Nephron progenitor cell (in vitro differentiated cells): ENCODE data around the gene CSNK1G2.

Experiments used
- DNase-seq: peaks from one replicate; pipeline ENCODE4 v3.0.0; 2021
- H3K27ac Mint-ChIP-seq: 2 replicates; pipeline ENCODE4 v1.8.0; 2021; ENCODE audit warnings: mild to moderate bottlenecking, moderate library complexity, mixed read lengths
- H3K27me3 Mint-ChIP-seq: 2 replicates; pipeline ENCODE4 v1.8.0; 2021; ENCODE audit warnings: mild to moderate bottlenecking, low read depth, mixed read lengths; ENCODE audit not compliant: poor library complexity
- H3K36me3 Mint-ChIP-seq: 2 replicates; pipeline ENCODE4 v1.8.0; 2021; ENCODE audit warnings: low read depth, mixed read lengths
- H3K4me1 Mint-ChIP-seq: 2 replicates; pipeline ENCODE4 v1.8.0; 2021; ENCODE audit warnings: mixed read lengths
- H3K4me3 Mint-ChIP-seq: 2 replicates; pipeline ENCODE4 v1.8.0; 2021; ENCODE audit warnings: mild to moderate bottlenecking, moderate library complexity, mixed read lengths
- H3K9me3 Mint-ChIP-seq: 2 replicates; pipeline ENCODE4 v1.8.0; 2021; ENCODE audit warnings: mild to moderate bottlenecking, moderate library complexity, mixed read lengths
- TF ChIP-seq, protein P1 (sequence below): fragments of 200-600 bp; sonication (generic); IDR thresholded peaks from 2 replicates; pipeline ENCODE4 v1.5.0; 2021; ENCODE audit warnings: antibody characterized with exemption

The CSNK1G2 gene

DNA sequence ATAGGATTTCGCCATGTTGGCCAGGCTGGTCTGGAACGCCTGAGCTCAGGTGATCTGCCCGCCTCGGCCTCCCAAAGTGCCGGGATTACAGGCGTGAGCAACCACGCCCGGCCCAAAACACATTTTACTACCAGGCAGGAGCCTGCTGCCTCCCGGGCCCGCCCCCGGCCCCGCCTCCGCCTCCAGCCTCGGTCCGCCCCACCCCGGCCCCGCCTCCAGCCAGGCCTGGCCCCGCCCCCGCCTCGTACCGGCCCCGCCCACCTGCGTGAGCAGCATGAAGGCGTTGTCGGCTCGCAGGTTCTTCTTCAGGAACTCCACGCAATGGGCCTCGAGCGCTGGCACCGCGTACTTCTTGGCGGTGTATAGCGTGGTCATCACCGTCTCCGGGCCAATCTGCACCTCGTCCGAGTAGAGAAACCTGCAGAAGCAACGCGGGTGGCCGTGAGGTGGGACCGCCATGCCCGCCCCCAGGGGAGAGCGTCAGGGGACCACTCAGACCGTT, 51.8 kb downstream of the CSNK1G2 start:
- Mint-ChIP-seq H3K36me3 (peaks cover 59% of the 10 kb centered on the region), H3K27me3 (no peaks in the 10 kb centered on the region)

DNA sequence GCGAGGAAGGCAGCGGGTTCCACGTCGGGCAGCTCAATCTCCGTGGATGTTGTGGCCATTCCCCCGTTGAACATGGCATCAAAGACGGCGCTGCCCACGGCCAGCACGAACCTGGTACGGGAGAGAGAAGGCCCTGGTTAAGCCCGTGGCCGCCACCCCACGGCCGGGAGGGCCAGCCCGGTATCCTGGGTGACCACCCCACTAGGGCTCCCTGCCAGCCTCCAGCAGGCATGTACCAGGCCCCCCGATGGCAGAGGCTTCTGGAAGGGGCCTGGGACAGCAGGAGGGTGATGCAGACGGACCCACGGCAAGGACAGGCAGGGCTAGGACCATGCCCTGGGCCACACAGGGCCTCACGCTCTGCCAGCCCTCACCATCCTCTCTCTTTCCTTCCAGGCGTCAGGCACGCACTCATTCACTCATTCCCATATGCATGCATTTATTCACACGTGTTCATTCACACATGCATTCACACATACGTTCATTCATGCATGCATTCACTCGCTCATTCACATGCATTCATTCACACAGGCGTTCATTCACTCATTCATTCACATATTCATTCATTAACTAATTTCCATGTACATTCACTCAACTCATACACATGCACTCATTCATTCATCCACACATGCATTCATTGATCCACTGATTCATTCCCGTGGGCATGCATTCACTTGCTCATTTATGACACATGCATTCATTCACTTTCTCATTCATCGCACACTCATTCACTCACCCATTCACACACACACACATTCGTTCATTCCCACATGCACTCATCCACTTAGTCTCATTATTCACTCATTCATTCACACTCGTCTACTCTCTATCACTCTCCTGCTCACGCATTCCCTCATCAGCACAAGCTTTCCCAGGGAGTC, 56.6 kb downstream of the CSNK1G2 start:
- Mint-ChIP-seq H3K4me1 (no peaks in the 10 kb centered on the region), H3K9me3 (peaks cover 25% of the 10 kb centered on the region), H3K36me3 (peaks cover 78% of the 10 kb centered on the region), H3K4me3 (no peak overlapping the region), H3K27ac (no peak overlapping the region), H3K27me3 (no peaks in the 10 kb centered on the region)
- DNase-seq: no peak
- TF ChIP-seq, protein P1, sequence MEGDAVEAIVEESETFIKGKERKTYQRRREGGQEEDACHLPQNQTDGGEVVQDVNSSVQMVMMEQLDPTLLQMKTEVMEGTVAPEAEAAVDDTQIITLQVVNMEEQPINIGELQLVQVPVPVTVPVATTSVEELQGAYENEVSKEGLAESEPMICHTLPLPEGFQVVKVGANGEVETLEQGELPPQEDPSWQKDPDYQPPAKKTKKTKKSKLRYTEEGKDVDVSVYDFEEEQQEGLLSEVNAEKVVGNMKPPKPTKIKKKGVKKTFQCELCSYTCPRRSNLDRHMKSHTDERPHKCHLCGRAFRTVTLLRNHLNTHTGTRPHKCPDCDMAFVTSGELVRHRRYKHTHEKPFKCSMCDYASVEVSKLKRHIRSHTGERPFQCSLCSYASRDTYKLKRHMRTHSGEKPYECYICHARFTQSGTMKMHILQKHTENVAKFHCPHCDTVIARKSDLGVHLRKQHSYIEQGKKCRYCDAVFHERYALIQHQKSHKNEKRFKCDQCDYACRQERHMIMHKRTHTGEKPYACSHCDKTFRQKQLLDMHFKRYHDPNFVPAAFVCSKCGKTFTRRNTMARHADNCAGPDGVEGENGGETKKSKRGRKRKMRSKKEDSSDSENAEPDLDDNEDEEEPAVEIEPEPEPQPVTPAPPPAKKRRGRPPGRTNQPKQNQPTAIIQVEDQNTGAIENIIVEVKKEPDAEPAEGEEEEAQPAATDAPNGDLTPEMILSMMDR: no peak

More for the DNA sequence above, 51.8 kb downstream of the CSNK1G2 start:
- TF ChIP-seq, protein P1: no peak
- H3K9me3 Mint-ChIP-seq: peaks cover 21% of the 10 kb centered on the region
- no peak overlapping the region for H3K4me3 Mint-ChIP-seq
- DNase-seq: no peak
- no peak overlapping the region for H3K27ac Mint-ChIP-seq
- H3K4me1 Mint-ChIP-seq: no peaks in the 10 kb centered on the region

DNA sequence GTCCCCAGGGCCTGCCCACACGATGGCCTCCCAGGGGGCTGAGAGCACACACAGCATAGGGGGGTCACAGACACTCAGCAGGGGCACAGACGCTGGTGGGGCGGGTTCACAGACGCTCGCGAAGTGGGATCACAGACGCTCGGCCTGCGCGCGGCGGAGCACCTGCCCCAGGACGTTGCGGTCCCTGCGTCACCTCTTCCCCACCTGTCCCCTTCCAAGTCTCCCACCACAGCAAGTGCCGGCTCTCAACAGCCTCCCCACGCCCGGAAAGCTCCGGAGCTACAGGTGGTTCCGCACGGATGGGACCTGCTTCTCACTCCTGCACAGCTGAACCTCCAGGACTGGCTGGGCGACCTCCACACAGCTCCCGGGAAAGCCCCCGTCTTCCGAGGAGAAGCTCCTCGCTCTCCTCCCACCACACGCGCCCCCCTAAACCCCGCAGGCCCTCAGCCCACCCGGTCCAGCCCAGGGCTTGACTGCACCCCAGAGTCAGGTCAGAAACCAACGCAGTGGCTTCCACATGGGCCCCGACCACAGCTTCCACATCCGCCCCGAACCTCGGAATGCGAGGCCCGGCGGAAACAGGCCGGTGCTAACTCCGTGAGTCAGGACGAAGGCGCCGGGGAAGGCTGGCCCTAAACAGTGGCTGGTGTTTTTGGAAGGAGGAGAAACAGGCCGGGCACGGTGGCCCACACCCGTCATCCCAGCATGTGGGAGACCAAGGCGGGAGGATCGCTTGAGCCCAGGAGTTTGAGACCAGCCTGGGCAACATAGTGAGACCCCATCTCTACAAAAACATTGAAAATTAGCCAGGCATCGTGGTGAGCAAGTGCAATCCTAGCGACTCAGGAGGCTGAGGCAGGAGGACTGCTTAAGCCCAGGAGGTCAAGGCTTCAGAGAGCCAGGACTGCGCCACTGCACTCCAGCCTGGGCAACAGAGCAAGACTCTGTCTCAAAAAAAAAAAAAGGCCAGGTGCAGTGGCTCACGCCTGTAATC, 58.0 kb downstream of the CSNK1G2 start:
- Mint-ChIP-seq H3K4me3 (no peak overlapping the region), H3K36me3 (peaks cover 82% of the 10 kb centered on the region), H3K27me3 (no peaks in the 10 kb centered on the region), H3K27ac (no peak overlapping the region), H3K4me1 (no peaks in the 10 kb centered on the region), H3K9me3 (peaks cover 25% of the 10 kb centered on the region)
- TF ChIP-seq, protein P1: no peak
- no peak for DNase-seq

DNA sequence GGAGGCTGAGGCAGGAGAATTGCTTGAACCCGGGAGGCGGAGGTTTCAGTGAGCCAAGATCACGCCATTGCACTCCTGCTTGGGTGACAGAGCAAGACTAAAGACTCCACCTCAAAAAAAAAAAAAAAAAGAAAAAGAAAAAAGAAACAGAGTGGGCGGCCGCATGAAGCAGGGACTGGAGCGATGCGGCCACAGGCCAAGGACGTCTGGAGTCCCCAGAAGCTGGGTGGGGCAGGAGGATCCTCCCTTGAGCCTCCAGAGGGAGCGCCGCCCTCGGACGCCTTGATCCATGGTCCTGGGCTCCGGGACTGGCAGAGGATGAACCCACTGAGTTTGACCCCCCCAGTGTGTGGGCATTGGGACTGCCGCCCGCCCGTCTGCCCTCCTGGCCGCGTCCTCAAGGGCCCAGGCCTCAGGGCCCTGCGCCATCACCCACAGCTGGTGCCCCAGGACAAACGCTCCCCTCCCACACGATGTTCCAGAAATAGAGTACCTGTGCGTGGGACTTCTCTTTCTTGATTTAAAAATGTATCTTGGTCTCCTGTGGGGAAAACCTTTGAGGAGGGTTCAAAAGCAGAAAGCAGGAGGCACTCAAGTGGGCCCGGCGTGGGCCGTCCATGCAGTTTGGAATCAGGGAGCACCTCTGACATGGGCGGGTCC, 59.0 kb downstream of the CSNK1G2 start:
- H3K4me3 Mint-ChIP-seq: no peak overlapping the region
- peaks cover 75% of the 10 kb centered on the region for H3K36me3 Mint-ChIP-seq
- TF ChIP-seq, protein P1: no peak
- H3K9me3 Mint-ChIP-seq: peaks cover 18% of the 10 kb centered on the region
- H3K4me1 Mint-ChIP-seq: no peaks in the 10 kb centered on the region
- DNase-seq: no peak
- no peaks in the 10 kb centered on the region for H3K27me3 Mint-ChIP-seq
- no peak overlapping the region for H3K27ac Mint-ChIP-seq

DNA sequence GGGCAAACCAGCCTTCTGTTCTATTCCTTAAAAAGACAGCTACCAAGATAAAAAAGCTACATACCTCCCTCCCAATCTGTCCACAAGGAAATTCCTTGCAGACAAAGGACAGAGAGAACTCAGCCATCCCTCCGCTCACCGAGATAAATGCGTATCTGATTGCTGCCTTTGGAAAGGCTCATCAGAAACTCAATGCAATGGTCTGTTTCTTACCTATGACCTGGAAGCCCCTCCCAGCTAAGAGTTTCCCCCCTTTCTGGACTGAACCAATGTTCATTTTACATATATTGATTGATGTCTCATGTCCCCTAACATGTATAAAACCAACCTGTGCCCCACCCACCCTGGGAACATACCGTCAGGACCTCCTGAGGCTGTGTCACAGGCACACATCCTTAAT, 62.9 kb downstream of the CSNK1G2 start:
- H3K4me1 Mint-ChIP-seq: peaks cover 13% of the 10 kb centered on the region
- H3K36me3 Mint-ChIP-seq: peaks cover 58% of the 10 kb centered on the region
- no peaks in the 10 kb centered on the region for H3K27me3 Mint-ChIP-seq
- H3K27ac Mint-ChIP-seq: peak overlapping the region; percentile 69
- no peak for DNase-seq
- no peak overlapping the region for H3K4me3 Mint-ChIP-seq
- H3K9me3 Mint-ChIP-seq: no peaks in the 10 kb centered on the region
- TF ChIP-seq, protein P1: no peak
